SK-N-MC (cell line): ENCODE data around the gene GPANK1.

Experiments
- DNase-seq: peaks from one replicate; pipeline ENCODE4 v3.0.0-alpha.2; 2011; ENCODE audit warnings: low read depth, low spot score
- H3K27ac ChIP-seq: fragments of 200-600 bp; sonication (generic); 2 replicates; pipeline ENCODE4 v1.5.1; 2016; ENCODE audit warnings: mixed run types
- H3K36me3 ChIP-seq: fragments of 200-600 bp; sonication (generic); 2 replicates; pipeline ENCODE4 v1.6.1; 2017; ENCODE audit warnings: antibody characterized with exemption, low read length, mixed read lengths; ENCODE audit not compliant: insufficient read depth
- H3K4me3 ChIP-seq: fragments of 200-600 bp; sonication (generic); 2 replicates; pipeline ENCODE4 v1.5.1; 2016
- H3K9ac ChIP-seq: fragments of 200-600 bp; sonication (generic); 2 replicates; pipeline ENCODE4 v1.8.0; 2017; ENCODE audit warnings: mixed run types, mixed read lengths; ENCODE audit not compliant: insufficient read length
- H3K9me3 ChIP-seq: fragments of 200-600 bp; sonication (generic); 2 replicates; pipeline ENCODE4 v1.6.1; 2017; ENCODE audit warnings: low read depth, mild to moderate bottlenecking, antibody characterized with exemption, low read length, moderate library complexity, mixed read lengths
- EZH2 ChIP-seq: fragments of 200-600 bp; sonication (generic); IDR thresholded peaks from one replicate; pipeline ENCODE4 v1.6.1; 2017; ENCODE audit warnings: antibody characterized with exemption
- FOXP2 ChIP-seq: optimal IDR thresholded peaks from 2 replicates; pipeline ENCODE3; 2011; ENCODE audit warnings: mild to moderate bottlenecking, moderate library complexity; ENCODE audit not compliant: insufficient read depth; ENCODE audit errors: extremely low read length, control extremely low read depth
- POLR2AphosphoS5 ChIP-seq: IDR thresholded peaks from 2 replicates; pipeline ENCODE4 v1.6.1; 2012; ENCODE audit warnings: mild to moderate bottlenecking, low read depth, low read length, borderline replicate concordance

GPANK1 gene

DNA sequence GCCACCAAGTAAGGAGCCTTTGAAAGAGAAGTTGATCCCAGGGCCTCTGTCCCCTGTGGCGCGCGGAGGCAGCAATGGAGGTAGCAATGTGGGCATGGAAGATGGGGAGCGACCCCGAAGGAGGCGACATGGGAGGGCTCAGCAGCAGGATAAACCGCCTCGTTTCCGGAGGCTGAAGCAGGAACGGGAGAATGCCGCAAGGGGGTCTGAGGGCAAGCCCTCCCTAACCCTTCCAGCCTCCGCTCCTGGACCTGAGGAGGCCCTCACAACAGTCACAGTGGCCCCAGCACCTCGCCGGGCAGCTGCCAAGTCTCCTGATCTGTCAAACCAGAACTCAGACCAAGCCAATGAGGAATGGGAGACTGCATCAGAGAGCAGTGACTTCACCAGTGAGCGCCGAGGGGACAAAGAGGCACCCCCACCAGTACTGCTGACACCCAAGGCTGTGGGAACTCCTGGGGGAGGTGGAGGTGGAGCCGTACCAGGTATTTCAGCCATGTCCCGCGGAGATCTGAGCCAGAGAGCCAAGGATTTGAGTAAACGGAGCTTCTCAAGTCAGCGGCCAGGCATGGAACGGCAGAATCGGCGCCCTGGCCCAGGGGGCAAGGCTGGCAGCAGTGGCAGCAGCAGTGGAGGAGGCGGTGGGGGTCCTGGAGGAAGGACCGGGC lies 32.4 kb downstream of the GPANK1 start:
- peak overlapping the region; percentile 69 for H3K27ac ChIP-seq

DNA sequence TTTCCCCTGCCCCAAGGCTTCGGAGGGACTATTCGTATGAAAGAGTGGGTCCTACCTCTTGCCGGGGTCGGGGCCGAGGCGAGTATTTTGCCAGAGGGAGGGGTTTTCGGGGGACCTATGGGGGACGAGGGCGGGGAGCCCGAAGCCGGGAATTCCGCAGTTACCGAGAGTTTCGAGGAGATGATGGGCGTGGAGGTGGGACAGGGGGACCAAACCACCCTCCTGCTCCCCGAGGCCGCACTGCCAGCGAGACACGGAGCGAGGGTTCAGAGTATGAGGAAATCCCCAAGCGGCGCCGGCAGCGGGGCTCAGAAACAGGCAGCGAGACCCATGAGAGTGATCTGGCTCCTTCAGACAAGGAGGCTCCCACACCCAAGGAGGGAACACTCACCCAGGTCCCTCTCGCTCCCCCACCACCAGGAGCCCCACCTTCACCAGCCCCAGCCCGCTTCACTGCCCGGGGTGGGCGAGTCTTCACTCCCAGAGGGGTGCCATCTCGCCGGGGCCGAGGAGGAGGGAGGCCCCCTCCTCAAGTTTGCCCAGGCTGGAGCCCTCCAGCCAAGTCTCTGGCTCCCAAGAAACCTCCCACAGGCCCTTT lies 33.0 kb downstream of the GPANK1 start:
- TF ChIP-seq EZH2 (no peak), FOXP2 (no peak), POLR2AphosphoS5 (no peak)
- no peak for DNase-seq
- no peak overlapping the region for H3K9ac ChIP-seq

More for the DNA sequence above, 32.4 kb downstream of the GPANK1 start:
- Histone ChIP-seq H3K9me3 (no peaks in the 10 kb centered on the region), H3K36me3 (peaks cover 99% of the 10 kb centered on the region), H3K4me3 (no peak overlapping the region), H3K9ac (no peak overlapping the region)
- DNase-seq = no peak
- peak; percentile 65; the same call in 1 of the 2 replicates for TF ChIP-seq POLR2AphosphoS5
- no peak for TF ChIP-seq EZH2

DNA sequence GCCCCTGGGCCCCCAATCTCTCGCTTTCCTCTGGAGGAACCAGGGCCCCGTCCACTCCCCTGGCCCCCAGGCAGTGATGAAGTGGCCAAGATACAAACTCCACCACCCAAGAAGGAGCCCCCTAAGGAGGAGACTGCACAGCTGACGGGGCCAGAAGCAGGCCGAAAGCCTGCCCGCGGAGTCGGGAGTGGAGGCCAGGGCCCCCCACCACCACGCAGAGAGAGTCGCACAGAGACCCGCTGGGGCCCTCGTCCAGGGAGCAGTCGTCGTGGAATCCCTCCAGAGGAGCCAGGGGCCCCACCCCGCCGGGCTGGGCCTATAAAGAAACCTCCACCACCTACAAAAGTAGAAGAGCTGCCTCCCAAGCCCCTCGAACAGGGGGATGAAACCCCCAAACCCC lies 33.6 kb downstream of the GPANK1 start:
- no peaks in the 10 kb centered on the region for H3K9me3 ChIP-seq
- no peak for TF ChIP-seq FOXP2
- TF ChIP-seq POLR2AphosphoS5 = no peak
- TF ChIP-seq EZH2 = no peak
- no peak overlapping the region for H3K4me3 ChIP-seq
- no peak overlapping the region for H3K27ac ChIP-seq
- H3K9ac ChIP-seq = no peak overlapping the region
- no peak for DNase-seq
- H3K36me3 ChIP-seq = peaks cover 100% of the 10 kb centered on the region

More for the DNA sequence above, 33.0 kb downstream of the GPANK1 start:
- Histone ChIP-seq H3K27ac (no peak overlapping the region), H3K9me3 (no peaks in the 10 kb centered on the region), H3K4me3 (no peak overlapping the region), H3K36me3 (peaks cover 100% of the 10 kb centered on the region)

DNA sequence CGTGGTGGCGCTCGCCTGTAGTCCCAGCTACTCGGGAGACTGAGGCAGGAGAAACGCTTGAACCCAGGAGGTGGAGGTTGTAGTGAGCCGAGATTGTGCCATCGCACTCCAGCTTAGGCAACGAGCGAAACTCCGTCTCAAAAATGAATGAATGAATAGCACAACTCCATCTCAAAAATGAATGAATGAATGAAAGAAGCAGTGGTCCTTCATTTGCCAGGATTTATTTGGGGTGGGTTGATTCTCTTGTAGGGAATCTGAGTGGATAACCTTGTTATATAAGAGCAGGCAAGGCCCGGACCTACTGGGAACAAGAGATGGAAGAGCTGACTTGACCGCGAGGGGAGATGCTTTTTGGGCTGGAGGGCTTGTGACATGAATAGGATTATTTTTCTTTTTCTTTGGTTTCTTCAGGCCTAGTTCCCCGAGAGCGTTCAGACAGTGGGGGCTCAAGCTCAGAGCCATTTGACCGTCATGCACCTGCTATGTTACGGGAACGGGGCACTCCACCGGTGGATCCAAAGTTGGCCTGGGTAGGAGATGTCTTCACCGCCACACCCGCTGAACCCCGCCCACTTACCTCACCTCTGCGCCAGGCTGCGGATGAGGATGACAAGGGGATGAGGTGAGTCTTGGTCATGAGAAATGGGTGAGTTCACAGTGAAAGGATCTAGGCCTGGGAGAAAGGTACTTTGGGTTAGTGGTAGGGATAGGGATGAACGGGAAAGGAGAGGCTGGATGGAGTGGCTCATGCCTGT lies 34.4 kb downstream of the GPANK1 start:
- Histone ChIP-seq H3K27ac (no peak overlapping the region), H3K9me3 (no peaks in the 10 kb centered on the region), H3K4me3 (no peak overlapping the region), H3K9ac (no peak overlapping the region), H3K36me3 (peaks cover 100% of the 10 kb centered on the region)
- DNase-seq = no peak
- TF ChIP-seq EZH2 (no peak), FOXP2 (no peak), POLR2AphosphoS5 (0 out of 2 replicates have a peak, but pooled peaks have one; percentile 13)

DNA sequence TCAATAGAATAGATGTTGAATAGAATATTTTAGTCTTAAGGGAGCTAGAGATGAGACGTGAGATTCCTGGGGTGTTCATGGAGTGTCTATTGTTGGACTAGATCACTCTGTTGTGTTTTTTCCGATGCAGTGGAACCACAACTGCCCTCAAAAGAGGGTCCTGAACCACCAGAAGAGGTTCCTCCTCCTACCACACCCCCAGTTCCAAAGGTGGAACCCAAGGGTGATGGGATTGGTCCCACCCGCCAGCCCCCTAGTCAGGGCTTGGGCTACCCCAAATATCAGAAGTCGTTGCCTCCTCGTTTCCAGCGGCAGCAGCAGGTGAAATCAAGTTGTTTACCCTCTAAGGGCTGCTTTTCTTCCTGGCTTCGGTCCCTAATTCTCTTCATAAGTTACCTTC lies 35.8 kb downstream of the GPANK1 start:
- no peak for TF ChIP-seq EZH2
- TF ChIP-seq POLR2AphosphoS5 = no peak
- TF ChIP-seq FOXP2 = no peak
- Histone ChIP-seq H3K36me3 (peaks cover 100% of the 10 kb centered on the region), H3K9me3 (no peaks in the 10 kb centered on the region), H3K27ac (no peak overlapping the region; the same call in 1 of the 2 replicates), H3K4me3 (no peak overlapping the region), H3K9ac (no peak overlapping the region)
- DNase-seq = no peak

DNA sequence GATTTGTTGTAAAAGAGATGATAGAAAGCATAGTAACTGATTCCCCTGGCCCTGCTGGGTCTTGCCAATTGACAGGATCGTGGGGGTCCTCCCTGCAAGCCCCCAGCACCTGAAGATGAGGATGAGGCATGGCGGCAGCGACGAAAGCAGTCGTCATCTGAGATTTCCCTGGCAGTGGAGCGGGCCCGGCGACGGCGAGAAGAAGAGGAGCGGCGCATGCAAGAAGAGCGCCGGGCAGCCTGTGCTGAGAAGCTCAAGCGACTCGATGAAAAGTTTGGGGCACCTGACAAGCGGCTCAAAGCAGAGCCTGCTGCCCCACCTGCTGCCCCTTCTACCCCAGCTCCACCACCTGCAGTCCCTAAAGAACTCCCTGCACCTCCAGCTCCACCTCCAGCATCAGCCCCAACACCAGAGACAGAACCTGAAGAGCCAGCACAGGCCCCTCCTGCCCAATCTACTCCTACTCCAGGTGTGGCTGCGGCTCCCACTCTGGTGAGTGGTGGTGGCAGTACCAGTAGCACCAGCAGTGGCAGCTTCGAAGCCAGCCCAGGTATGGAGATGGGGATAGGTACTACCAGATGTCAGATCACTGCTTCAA lies 37.0 kb downstream of the GPANK1 start:
- Histone ChIP-seq H3K27ac (no peak overlapping the region), H3K9ac (no peak overlapping the region), H3K4me3 (no peak overlapping the region), H3K9me3 (no peaks in the 10 kb centered on the region), H3K36me3 (peaks cover 100% of the 10 kb centered on the region)
- no peak for DNase-seq
- TF ChIP-seq POLR2AphosphoS5 (no peak), FOXP2 (no peak), EZH2 (no peak)

DNA sequence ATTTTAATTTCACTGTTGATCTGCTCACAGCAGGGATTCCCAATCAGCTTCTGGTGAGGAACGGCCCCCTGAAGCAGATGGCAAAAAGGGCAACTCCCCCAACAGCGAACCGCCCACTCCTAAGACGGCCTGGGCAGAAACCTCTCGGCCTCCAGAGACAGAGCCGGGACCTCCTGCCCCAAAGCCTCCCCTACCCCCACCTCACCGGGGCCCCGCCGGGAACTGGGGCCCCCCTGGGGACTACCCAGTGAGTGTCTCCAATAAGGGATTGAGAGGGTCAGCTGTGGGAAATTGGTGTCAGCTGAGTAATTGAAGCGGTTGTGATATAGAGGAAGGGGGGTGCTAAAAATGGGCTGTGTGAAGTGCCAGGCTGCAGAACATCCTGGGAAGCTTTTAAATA lies 37.8 kb downstream of the GPANK1 start:
- TF ChIP-seq FOXP2 (no peak), POLR2AphosphoS5 (no peak), EZH2 (no peak)
- Histone ChIP-seq H3K9ac (no peak overlapping the region), H3K27ac (no peak overlapping the region), H3K36me3 (peaks cover 100% of the 10 kb centered on the region), H3K4me3 (no peak overlapping the region), H3K9me3 (no peaks in the 10 kb centered on the region)
- DNase-seq = no peak

DNA sequence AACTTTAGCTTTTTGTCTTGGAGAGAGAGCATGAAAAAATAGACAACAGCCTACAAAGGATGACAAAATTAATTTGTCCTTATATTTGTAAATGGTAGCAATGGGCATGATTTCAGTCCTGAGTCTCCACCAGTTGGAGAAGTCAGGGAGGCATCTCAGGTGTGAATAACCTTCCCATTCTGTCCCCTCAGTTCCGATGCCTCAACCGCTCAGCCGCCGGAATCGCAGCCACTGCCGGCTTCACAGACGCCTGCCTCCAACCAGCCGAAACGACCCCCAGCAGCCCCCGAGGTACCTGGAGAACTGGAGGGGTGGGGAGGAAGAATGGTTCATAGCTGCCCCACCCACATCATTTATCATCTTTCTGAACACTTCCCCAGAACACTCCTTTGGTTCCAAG lies 40.7 kb downstream of the GPANK1 start:
- Histone ChIP-seq H3K4me3 (no peak overlapping the region), H3K27ac (no peak overlapping the region), H3K9me3 (no peaks in the 10 kb centered on the region), H3K36me3 (peaks cover 78% of the 10 kb centered on the region), H3K9ac (no peak overlapping the region)
- DNase-seq = no peak
- TF ChIP-seq POLR2AphosphoS5 (no peak), EZH2 (no peak), FOXP2 (no peak)
